Coronary artery (tissue), 2 donors: ENCODE data around the gene ZNF10.
A peak's percentile ranks its signal among the peaks of the same experiment; 100 is the strongest.

Experiments
- DNase-seq: peaks from one replicate; pipeline ENCODE4 v3.0.0-alpha.2; 2017; ENCODE audit warnings: low spot score
- H3K27ac ChIP-seq, 2 donors: fragments of 200-600 bp; sonication (generic); one replicate each; pipeline ENCODE4 v1.5.1; 2016 to 2019
- H3K4me3 ChIP-seq: fragments of 200-600 bp; sonication (generic); 2 replicates; pipeline ENCODE4 v1.5.1; 2016; ENCODE audit warnings: mild to moderate bottlenecking, moderate library complexity
- CTCF ChIP-seq: fragments of 200-600 bp; sonication (generic); IDR thresholded peaks from one replicate; pipeline ENCODE4 v1.5.1; 2019; ENCODE audit warnings: antibody characterized with exemption

ZNF10 gene

GRCh38 chr12:133130038-133130807 lies at the start of gene ZNF10, which contains the start of gene ZNF891:
TSS of gene ZNF10 (plus strand) at chr12:133130627. CDS start at chr12:133144493, 13,866 bp downstream.
TSS of gene ZNF891 (minus strand) at chr12:133130274. CDS start at chr12:133121918, 8,356 bp downstream.
- no peak for TF ChIP-seq CTCF
- H3K27ac ChIP-seq = peak within 1 kb of the TSS; percentile 73 to 97
- DNase-seq = peak; percentile 96
- peak within 1 kb of the TSS; percentile 90 for H3K4me3 ChIP-seq

GRCh38 chr12:133081159-133081780 lies 49.2 kb upstream of the ZNF10 start:
- Histone ChIP-seq H3K4me3 (peak overlapping the region; percentile 94), H3K27ac (peak overlapping the region; percentile 96 to 98)
- no peak for DNase-seq
- no peak for TF ChIP-seq CTCF

GRCh38 chr12:133083345-133083744 lies 47.1 kb upstream of the ZNF10 start:
- no peak overlapping the region for H3K27ac ChIP-seq
- TF ChIP-seq CTCF = no peak
- no peak overlapping the region for H3K4me3 ChIP-seq
- DNase-seq = no peak

GRCh38 chr12:133105620-133106019 lies 24.8 kb upstream of the ZNF10 start:
- no peak overlapping the region for H3K27ac ChIP-seq
- no peak for DNase-seq
- peak overlapping the region; percentile 35 for H3K4me3 ChIP-seq
- no peak for TF ChIP-seq CTCF

GRCh38 chr12:133106253-133106652 lies 24.2 kb upstream of the ZNF10 start:
- no peak overlapping the region for H3K27ac ChIP-seq
- no peak for DNase-seq
- no peak for TF ChIP-seq CTCF
- H3K4me3 ChIP-seq = peak overlapping the region; percentile 35

GRCh38 chr12:133107121-133107520 lies 23.3 kb upstream of the ZNF10 start:
- peak overlapping the region; percentile 32 for H3K4me3 ChIP-seq
- DNase-seq = no peak
- H3K27ac ChIP-seq = no peak overlapping the region
- no peak for TF ChIP-seq CTCF
